Mesodermal cell (in vitro differentiated cells): ENCODE data around the gene TANGO6. TPM values are rescaled to one million over a fixed set of nuclear protein-coding genes. Genes with fewer than 3 reads are reported as not detected.

Source experiments
- H3K27ac ChIP-seq: 2 replicates; pipeline ENCODE4 v1.7.0; 2013; ENCODE audit warnings: mild to moderate bottlenecking, low read depth, low read length, moderate library complexity; ENCODE audit not compliant: severe bottlenecking
- H3K36me3 ChIP-seq: 2 replicates; pipeline ENCODE4 v1.7.1; 2013; ENCODE audit warnings: mild to moderate bottlenecking, low read length, moderate library complexity; ENCODE audit not compliant: control insufficient read depth, insufficient read depth
- H3K4me1 ChIP-seq: one replicate; pipeline ENCODE4 v1.7.1; 2013; ENCODE audit warnings: mild to moderate bottlenecking, low read length; ENCODE audit not compliant: insufficient read depth, control insufficient read depth, poor library complexity, severe bottlenecking
- H3K4me3 ChIP-seq: 2 replicates; pipeline ENCODE4 v1.7.0; 2013; ENCODE audit warnings: low read length, control low read depth, mild to moderate bottlenecking; ENCODE audit not compliant: insufficient read depth, poor library complexity, severe bottlenecking; ENCODE audit errors: extremely low read depth
- H3K9me3 ChIP-seq: 2 replicates; pipeline ENCODE4 v1.7.1; 2013; ENCODE audit warnings: mild to moderate bottlenecking, low read length, moderate library complexity; ENCODE audit not compliant: control insufficient read depth
- WGBS, 2 experiments: methylation state at CpG; one replicate each; pipeline ENCODE4 v1.1.5; 2013; ENCODE audit warnings: missing lambda C conversion rate in 2 of 2; ENCODE audit not compliant: insufficient coverage in 2 of 2; 5-methylcytosine and 5-hydroxymethylcytosine counted together
- polyA plus RNA-seq, 2 experiments: library from polyadenylated mRNA; stranded (reverse); fragments of 50-300 nt; gene quantifications; one replicate each; pipeline ENCODE4 v1.2.3, GENCODE V29; 2013

Gene TANGO6
- polyA plus RNA-seq (2013, experiment 1 of 2): 5.9 TPM
- polyA plus RNA-seq (2013, experiment 2 of 2): 4.7 TPM

DNA sequence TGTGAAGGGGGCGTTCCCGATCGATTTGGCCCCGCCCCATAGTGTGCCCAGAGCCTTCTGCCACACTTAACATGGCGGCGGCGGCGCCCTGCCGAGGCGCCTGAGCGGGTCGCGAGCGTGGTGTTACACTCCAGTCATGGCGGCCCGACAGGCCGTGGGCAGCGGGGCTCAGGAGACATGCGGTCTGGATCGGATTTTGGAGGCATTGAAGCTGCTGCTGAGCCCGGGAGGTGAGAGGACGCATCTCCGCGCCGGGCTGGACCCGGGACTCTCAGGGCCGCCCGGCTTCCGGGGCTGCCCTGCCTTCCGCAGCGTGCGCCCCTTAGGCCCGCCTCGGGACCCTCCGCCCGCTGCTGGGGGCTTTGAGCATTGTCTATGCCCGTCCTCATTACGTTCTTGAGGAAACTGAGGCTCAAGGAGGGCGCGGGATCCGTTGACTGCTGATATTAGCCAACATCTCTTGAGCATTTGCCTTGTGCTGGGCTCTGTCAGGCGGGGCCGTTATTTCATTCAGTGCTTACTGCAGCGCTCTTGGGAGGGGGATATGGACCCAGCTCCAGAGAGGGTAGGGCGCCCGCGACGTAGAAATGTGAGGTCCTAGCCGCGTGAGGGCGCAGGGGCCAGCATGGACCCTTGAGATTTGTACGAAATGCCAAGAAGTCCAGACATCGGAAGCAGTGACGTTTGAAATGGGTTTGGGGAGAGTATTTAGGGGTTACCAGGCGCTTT is at the start of gene TANGO6:
Gene TANGO6, plus strand, starts transcription at position 50 of the 729 bp plus-strand sequence. Its CDS starts 87 bp downstream, at position 137.
- Histone ChIP-seq H3K36me3 (no peaks in the 10 kb centered on the region), H3K27ac (peak within 1 kb of the TSS; percentile 89), H3K4me1 (no peaks in the 10 kb centered on the region), H3K9me3 (no peaks in the 10 kb centered on the region), H3K4me3 (peak within 1 kb of the TSS; percentile 85)
- WGBS, 2 experiments: 0 to 2% methylated on average over 53 of the region's 55 CpGs

DNA sequence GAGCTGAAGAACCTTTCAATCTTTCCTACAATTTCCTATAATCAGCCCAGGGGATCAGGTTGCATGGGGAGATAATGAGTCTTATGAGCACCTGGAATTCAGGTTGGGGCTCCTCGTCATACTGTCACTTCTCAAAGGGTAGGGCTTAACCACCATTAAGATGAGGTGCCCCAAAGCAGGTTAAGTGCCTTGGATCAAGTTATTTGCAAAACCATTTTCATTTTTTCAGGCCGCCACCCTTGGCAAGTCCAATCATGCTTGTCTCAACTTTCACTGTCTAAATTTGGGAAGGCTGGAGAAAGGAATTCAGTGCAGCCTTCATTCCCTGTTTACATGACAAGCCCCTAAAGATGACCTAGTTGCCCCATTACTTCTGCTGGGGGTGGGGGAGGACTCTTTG is 44.9 kb upstream of the TANGO6 start:
- H3K4me1 ChIP-seq: no peaks in the 10 kb centered on the region
- 67 to 88% methylated on average over 2 of the region's 2 CpGs for whole genome bisulfite sequencing, 2 experiments
- H3K36me3 ChIP-seq: no peaks in the 10 kb centered on the region
- no peak overlapping the region for H3K4me3 ChIP-seq
- H3K9me3 ChIP-seq: no peaks in the 10 kb centered on the region
- no peak overlapping the region for H3K27ac ChIP-seq

DNA sequence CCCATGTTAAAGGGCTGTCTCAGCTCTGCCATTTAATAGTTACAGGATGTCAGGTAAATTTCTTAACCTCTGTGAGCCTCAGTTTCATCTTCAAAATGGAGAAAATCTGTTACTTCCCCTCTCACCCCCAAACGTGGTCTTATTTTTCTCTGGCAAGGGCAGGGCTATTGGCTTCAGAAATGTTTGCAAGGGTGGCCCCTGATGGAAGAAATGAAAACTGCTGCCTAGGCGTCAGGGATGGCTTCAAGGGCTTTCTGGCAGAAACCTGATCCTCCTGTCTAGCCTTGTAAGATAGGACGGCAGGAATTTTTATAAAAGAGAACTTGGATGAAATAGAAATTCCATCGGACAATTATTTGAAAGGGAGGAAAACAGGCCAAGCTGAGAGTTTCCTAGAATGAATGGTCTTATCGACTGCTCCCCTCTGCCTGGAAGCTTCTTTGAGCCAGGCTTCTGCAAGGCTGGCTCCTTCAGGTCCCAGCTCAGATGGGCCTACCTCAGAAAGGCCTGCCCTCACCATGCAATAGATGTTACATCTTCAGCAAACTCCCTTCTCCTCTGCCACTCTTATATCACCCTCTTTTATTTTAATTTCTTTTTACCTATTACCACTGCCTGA is 43.0 kb upstream of the TANGO6 start:
- Histone ChIP-seq H3K4me1 (no peaks in the 10 kb centered on the region), H3K36me3 (no peaks in the 10 kb centered on the region), H3K9me3 (no peaks in the 10 kb centered on the region), H3K4me3 (no peak overlapping the region), H3K27ac (no peak overlapping the region)
- WGBS, 2 experiments: 21 to 22% methylated on average over 4 of the region's 5 CpGs

DNA sequence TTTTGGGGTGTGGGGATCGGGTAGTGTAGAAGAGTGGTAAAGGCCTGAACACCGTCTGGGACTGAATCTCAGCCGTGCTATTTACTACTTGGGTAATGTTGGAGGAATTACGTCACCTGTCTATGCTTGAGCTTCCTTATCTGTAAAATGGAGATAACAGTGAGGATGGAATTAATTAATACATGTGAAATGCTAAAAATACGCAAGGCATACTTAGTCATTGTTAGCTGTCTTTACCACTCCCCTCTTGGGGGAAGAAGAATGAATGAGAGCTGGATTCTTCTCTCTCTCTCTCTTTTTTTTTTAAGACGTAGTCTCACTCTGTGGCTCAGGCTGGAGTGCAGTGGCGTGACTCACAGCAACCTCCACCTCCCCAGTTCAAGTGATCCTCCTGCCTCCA is 41.1 kb upstream of the TANGO6 start:
- WGBS, 2 experiments: 83 to 97% methylated on average over 5 of the region's 7 CpGs
- no peaks in the 10 kb centered on the region for H3K9me3 ChIP-seq
- no peaks in the 10 kb centered on the region for H3K4me1 ChIP-seq
- H3K27ac ChIP-seq: no peak overlapping the region
- no peaks in the 10 kb centered on the region for H3K36me3 ChIP-seq
- H3K4me3 ChIP-seq: no peak overlapping the region

DNA sequence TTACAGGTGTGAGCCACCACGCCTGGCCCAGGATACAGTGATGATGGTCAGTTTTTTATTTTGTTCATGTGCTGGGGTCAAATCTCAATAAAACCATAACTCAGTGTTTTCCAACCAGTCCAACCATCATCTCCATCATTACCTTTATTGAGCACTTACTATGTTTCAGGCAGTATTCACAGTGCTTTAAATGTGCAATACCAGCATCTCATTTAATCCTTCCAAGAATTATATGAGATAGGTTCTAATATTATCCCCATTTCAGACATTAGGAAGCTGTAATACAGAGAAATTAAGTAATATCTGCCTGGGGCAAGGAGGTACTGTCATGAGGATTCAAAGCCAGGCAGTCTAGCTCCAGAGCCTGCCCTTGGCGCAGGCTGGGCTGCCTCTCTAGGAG is 36.9 kb upstream of the TANGO6 start:
- no peak overlapping the region for H3K4me3 ChIP-seq
- no peaks in the 10 kb centered on the region for H3K9me3 ChIP-seq
- WGBS, 2 experiments: 100% methylated on average over 1 of the region's 2 CpGs
- no peaks in the 10 kb centered on the region for H3K36me3 ChIP-seq
- H3K27ac ChIP-seq: no peak overlapping the region
- H3K4me1 ChIP-seq: peaks cover 5% of the 10 kb centered on the region

DNA sequence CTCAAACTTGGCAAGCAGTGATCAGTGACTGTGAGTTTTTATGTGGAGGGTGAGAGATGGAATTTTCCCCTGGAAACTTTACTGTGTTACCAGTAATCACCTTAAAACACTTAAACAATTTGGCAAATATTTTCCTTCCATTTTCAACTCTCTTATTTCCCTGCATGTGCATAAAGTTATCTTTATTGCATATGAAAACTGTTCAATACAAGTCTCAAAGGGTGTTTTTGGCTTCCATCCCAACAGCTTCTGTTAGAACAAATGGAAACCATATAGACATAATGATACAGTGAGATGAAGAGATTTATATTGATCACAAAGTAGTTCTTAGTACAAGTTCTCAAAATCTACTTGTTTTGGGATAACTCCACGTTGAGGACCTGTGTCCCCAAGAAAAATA is 36.4 kb upstream of the TANGO6 start:
- H3K36me3 ChIP-seq: no peaks in the 10 kb centered on the region
- no peaks in the 10 kb centered on the region for H3K9me3 ChIP-seq
- no peak overlapping the region for H3K4me3 ChIP-seq
- no peak overlapping the region for H3K27ac ChIP-seq
- peaks cover 5% of the 10 kb centered on the region for H3K4me1 ChIP-seq
- 83 to 90% methylated on average over 1 of the region's 1 CpG for WGBS, 2 experiments

DNA sequence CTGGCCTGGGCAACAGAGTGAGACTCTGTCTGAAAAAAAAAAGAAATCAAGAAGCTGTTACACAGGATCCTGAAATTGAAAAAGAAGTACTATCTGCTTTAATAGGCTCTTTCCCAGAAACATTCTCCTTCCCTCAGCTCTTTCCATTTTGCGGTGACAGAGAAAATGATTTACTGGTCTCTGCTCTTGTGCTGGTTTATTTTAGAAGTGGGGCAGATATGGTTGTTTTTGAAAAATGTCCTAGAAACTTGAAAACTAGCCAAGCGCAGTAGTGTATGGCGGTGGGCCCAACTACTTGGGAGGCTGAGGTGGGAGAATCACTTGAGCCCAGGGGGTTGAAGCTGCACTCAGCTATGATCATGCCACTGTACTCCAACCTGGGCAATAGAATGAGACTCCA is 28.8 kb upstream of the TANGO6 start:
- Histone ChIP-seq H3K27ac (no peak overlapping the region), H3K36me3 (no peaks in the 10 kb centered on the region), H3K9me3 (no peaks in the 10 kb centered on the region), H3K4me1 (peaks cover 5% of the 10 kb centered on the region), H3K4me3 (no peak overlapping the region)
- 100% methylated on average over 1 of the region's 3 CpGs; no CpG with 5 or more reads in 1 of the 2 experiments for WGBS, 2 experiments

DNA sequence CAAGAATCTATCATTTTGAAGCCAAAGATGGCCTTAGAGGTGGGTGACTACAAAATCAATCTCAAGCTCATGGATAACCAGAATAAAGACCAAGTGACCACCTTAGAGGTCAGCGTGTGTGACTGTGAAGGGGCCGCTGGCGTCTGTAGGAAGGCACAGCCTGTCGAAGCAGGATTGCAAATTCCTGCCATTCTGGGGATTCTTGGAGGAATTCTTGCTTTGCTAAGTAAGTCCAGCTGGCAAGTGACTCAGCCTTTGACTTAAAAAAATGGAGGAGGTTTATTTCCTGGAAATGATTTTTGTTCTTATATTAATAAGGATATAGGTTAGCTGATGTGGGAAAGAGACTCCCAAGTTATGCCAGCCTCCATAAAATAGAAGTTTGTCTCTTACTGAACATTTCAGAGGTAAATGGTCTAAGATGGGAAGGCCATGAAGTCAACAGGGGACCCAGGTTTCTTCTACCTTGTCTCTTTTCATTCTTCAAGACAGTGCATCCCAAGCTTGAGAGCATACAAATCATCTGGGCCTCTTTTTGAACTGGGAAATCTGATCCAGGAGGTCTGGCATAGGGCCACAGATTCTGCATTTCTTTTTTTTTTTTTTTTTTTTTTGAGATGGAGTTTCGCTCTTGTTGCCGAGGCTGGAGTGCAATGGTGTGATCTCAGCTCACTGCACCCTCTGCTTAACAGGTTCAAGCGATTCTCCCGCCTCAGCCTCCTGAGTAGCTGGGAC is 19.8 kb upstream of the TANGO6 start:
- peak overlapping the region; percentile 83 for H3K27ac ChIP-seq
- peaks cover 12% of the 10 kb centered on the region for H3K9me3 ChIP-seq
- H3K4me3 ChIP-seq: no peak overlapping the region
- H3K4me1 ChIP-seq: peaks cover 7% of the 10 kb centered on the region
- no peaks in the 10 kb centered on the region for H3K36me3 ChIP-seq
- 64 to 69% methylated on average over 7 to 8 of the region's 8 CpGs for WGBS, 2 experiments

DNA sequence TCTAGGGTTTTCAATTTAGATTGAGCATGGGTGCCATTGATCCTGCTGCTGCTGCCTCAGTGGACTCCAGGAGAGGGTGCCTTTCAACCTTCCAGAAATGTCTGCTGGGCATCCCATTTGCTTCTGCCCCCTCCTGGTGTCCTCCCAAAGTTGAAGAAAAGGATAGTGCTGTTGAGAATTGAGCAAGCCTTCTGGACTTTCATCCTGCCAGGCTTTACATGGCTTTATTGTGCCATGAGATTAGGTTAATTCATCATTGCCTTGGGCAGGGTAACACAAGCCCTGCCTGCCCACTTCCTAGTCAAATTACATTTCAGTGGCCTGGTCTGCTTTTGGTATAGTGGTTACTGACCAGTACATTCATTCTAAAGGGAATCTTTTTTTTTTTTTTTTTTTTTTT is 17.9 kb upstream of the TANGO6 start:
- Histone ChIP-seq H3K4me3 (no peak overlapping the region), H3K36me3 (no peaks in the 10 kb centered on the region), H3K9me3 (peaks cover 12% of the 10 kb centered on the region), H3K4me1 (peaks cover 7% of the 10 kb centered on the region), H3K27ac (no peak overlapping the region)

DNA sequence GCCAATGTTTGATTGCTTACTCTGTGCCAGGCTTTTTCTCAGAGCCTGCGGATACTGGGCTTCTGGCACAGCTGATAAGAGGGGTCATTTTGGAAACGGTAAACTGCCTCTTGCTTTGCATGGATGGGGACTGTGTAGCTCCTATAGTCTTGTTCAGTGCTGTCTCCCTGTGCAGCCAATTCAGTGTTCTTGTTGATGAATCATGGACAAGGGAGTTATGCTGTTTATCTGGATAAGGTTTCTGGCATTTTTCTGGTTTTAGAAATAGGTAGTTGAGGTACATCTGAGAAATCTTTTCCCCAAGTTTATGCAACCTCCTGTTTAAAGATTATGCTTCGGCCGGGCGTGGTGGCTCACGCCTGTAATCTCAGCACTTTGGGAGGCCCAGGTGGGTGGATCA is 16.7 kb upstream of the TANGO6 start:
- H3K9me3 ChIP-seq: peaks cover 12% of the 10 kb centered on the region
- H3K4me1 ChIP-seq: peaks cover 7% of the 10 kb centered on the region
- H3K36me3 ChIP-seq: no peaks in the 10 kb centered on the region
- H3K27ac ChIP-seq: no peak overlapping the region
- 82 to 88% methylated on average over 2 to 6 of the region's 6 CpGs for WGBS, 2 experiments
- no peak overlapping the region for H3K4me3 ChIP-seq
